Stomach smooth muscle (tissue), 2 donors: ENCODE data around the gene ACO2.

ENCODE experiments used
- H3K27ac ChIP-seq: one replicate; pipeline ENCODE4 v1.7.0; 2013; ENCODE audit warnings: mild to moderate bottlenecking, low read length, inconsistent platforms
- H3K27me3 ChIP-seq, 2 donors: one replicate each; pipeline ENCODE4 v1.7.0; 2013; ENCODE audit warnings: low read length in 2 of 2; ENCODE audit not compliant: insufficient read depth in 2 of 2, control insufficient read depth in 1 of 2
- H3K36me3 ChIP-seq, 2 donors: one replicate each; pipeline ENCODE4 v1.7.0; 2013; ENCODE audit warnings: low read length in 2 of 2; ENCODE audit not compliant: control insufficient read depth in 2 of 2, insufficient read depth in 2 of 2
- H3K4me1 ChIP-seq: one replicate; pipeline ENCODE4 v1.7.0; 2013; ENCODE audit warnings: low read length; ENCODE audit not compliant: control insufficient read depth, insufficient read depth
- H3K4me3 ChIP-seq, 2 donors: one replicate each; pipeline ENCODE4 v1.7.0; 2013; ENCODE audit warnings: low read length in 2 of 2
- H3K9ac ChIP-seq, 2 donors: one replicate each; pipeline ENCODE4 v1.7.0; 2013; ENCODE audit warnings: low read length in 2 of 2, mild to moderate bottlenecking in 1 of 2
- H3K9me3 ChIP-seq, 2 donors: one replicate each; pipeline ENCODE4 v1.7.0; 2013; ENCODE audit warnings: low read length in 2 of 2; ENCODE audit not compliant: control insufficient read depth in 2 of 2
- donor health status: healthy.
- donor health status: Pancreatic carcinoma.

Gene ACO2

DNA sequence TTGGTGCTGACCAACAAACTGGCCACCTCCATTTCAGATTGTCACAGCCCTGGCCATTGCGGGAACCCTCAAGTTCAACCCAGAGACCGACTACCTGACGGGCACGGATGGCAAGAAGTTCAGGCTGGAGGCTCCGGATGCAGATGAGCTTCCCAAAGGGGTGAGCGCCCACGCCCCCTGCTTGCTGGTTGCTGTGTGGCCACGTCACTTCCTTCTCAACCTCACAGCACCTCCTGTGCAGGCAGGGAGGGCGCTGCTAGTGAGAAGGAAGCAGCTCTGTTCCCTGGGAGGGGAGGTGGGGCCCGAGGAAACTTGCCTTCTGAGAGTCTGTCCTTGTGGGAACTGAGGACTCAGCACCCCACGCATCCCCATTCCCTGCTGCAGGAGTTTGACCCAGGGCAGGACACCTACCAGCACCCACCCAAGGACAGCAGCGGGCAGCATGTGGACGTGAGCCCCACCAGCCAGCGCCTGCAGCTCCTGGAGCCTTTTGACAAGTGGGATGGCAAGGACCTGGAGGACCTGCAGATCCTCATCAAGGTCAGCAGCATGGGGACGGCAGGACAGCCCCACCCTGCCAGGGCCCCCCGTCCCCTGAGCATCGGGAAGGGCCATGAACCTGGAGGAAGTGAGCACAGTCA is 56.0 kb downstream of the ACO2 start:
- Histone ChIP-seq H3K4me1 (peaks cover 47% of the 10 kb centered on the region), H3K9ac (peak overlapping the region in 1 of 2 donors; percentile 68), H3K27ac (peak overlapping the region; percentile 88), H3K4me3 (peak overlapping the region; percentile 7 to 44), H3K9me3 (no peaks in the 10 kb centered on the region), H3K36me3 (peaks cover 41 to 52% of the 10 kb centered on the region in 2 donors), H3K27me3 (no peaks in the 10 kb centered on the region)

DNA sequence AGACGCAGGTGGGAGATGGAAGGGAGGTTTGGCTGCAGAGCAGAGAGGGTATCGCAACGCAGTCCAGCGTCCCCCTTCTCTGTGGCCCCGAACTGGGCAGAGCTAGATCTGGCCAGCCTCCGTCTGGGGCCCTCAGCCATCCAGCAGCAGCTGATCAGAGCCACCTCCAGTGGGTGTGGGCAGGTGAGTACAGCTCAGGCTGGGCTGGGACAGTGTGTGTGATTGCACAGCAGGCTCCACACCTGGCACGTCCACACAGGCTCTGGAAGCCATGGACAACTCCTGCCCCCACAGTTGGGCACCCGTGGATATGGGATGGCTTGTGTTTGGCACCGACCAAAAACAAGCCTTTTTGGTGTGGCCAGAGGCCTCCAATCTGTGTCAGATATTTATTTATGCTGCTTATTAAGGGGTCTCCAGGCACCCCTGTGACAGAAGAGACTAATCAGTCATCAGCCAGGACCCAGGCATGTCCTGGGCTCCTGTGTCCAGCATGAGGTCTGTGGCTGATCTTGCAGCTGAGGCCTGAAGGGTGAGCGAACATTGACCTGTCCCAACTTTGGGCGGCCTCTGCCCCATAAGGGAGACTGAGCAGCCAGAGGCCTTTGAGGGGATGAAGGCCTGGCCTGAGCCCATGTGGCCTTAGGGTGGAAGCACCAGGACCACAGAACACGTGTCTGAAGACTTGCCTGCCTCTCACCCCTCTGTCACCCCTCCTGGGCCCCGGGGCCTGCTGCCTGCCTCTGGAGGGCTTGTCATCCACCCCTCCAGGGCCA is 56.7 kb downstream of the ACO2 start:
- Histone ChIP-seq H3K36me3 (peaks cover 42 to 56% of the 10 kb centered on the region in 2 donors), H3K9ac (peak overlapping the region; percentile 39 to 51)

DNA sequence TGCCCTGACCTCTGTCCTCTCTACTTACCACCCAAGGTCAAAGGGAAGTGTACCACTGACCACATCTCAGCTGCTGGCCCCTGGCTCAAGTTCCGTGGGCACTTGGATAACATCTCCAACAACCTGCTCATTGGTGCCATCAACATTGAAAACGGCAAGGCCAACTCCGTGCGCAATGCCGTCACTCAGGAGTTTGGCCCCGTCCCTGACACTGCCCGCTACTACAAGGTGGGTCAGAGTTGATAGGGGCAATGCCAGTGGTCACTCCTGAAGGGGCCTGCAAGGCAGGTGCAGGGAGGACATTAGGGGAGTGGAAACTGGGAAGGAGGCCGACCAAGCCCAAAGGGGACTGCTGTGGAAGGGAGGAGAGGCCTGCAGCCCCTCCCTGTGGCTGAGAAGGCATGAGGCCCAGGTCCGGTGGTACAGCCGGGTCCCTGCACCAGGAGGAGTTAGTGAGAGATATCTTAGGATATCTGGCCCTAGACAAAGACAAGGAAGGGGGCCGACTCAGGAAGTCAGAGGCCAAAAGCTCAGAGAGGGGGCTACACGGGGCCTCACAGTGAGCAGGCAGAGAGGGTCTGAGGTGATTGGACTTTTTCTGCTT is 57.4 kb downstream of the ACO2 start:
- Histone ChIP-seq H3K27ac (peak overlapping the region; percentile 88), H3K27me3 (no peaks in the 10 kb centered on the region), H3K4me1 (peaks cover 47% of the 10 kb centered on the region), H3K4me3 (no peak overlapping the region), H3K36me3 (peaks cover 45 to 58% of the 10 kb centered on the region in 2 donors), H3K9ac (peak overlapping the region; percentile 4 to 51), H3K9me3 (no peaks in the 10 kb centered on the region)

More for the DNA sequence above, 56.7 kb downstream of the ACO2 start:
- H3K4me1 ChIP-seq, result peaks cover 47% of the 10 kb centered on the region
- H3K4me3 ChIP-seq, result no peak overlapping the region
- no peaks in the 10 kb centered on the region for H3K9me3 ChIP-seq
- no peaks in the 10 kb centered on the region for H3K27me3 ChIP-seq
- H3K27ac ChIP-seq, result peak overlapping the region; percentile 88

DNA sequence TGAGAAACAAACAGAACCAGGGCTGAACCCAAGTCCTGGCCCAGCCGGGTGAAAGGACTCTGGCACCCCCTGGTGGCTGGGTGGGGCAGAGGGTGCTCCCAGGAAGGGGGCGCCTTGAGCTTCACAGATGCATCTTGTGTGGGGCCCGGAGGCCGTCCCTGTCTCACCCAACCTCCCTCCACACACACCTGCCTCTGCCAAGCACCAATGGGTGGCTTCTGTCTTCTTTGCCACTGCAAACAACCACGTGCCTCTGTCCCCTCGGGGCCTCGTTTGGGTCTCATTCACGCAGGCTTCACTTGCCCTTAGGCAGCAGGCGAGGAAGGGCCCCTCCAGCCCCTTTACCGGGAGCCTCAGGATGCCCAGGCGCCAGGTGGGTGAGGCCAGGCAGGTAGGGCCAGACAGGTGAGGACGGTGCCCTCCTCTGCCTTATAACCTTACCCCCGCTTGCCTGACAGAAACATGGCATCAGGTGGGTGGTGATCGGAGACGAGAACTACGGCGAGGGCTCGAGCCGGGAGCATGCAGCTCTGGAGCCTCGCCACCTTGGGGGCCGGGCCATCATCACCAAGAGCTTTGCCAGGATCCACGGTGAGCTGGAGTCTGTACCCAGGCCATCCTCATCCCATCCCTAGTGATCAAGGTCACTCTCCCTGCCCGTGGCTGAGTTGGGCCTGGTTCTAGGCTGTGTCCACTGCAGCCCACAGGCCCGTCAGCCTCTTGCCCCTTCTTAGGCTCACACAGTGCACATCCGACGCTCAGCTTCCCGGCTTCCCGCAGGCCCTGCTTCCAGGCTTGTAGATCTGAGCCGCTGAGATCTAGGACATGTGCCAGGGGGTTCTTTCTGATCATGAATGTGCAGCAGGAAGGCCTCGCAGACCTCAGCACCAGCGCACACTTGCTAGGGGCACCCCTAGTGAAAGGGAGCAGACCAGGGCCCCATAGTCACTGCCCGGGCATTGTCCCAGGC is 58.2 kb downstream of the ACO2 start:
- Histone ChIP-seq H3K4me1 (peaks cover 47% of the 10 kb centered on the region), H3K4me3 (no peak overlapping the region), H3K27ac (peak overlapping the region; percentile 88), H3K9ac (no peak overlapping the region), H3K27me3 (no peaks in the 10 kb centered on the region), H3K9me3 (no peaks in the 10 kb centered on the region), H3K36me3 (peaks cover 50 to 63% of the 10 kb centered on the region in 2 donors)

DNA sequence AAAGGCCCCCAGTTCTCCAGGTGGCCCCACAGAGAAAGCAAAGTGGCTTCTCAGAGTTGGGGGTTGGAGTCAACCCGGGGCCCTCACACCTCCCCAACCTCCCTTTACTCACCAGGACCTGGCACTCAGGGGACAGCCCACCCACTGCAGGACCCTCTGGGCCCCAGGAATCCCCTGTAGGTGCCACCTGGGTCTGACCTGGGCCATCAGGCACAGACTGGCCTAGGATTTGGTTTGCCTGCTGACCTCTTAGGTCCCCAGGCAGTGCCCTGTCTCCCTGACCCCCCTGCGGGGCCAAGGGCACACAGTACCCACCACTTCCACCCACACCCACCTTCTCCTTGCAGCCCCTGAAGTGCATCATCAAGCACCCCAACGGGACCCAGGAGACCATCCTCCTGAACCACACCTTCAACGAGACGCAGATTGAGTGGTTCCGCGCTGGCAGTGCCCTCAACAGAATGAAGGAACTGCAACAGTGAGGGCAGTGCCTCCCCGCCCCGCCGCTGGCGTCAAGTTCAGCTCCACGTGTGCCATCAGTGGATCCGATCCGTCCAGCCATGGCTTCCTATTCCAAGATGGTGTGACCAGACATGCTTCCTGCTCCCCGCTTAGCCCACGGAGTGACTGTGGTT is 59.3 kb downstream of the ACO2 start:
- peaks cover 45 to 60% of the 10 kb centered on the region in 2 donors for H3K36me3 ChIP-seq
- no peak overlapping the region for H3K27ac ChIP-seq
- H3K27me3 ChIP-seq, result no peaks in the 10 kb centered on the region
- no peak overlapping the region for H3K9ac ChIP-seq
- H3K4me1 ChIP-seq, result peaks cover 49% of the 10 kb centered on the region
- no peak overlapping the region for H3K4me3 ChIP-seq
- no peaks in the 10 kb centered on the region for H3K9me3 ChIP-seq

DNA sequence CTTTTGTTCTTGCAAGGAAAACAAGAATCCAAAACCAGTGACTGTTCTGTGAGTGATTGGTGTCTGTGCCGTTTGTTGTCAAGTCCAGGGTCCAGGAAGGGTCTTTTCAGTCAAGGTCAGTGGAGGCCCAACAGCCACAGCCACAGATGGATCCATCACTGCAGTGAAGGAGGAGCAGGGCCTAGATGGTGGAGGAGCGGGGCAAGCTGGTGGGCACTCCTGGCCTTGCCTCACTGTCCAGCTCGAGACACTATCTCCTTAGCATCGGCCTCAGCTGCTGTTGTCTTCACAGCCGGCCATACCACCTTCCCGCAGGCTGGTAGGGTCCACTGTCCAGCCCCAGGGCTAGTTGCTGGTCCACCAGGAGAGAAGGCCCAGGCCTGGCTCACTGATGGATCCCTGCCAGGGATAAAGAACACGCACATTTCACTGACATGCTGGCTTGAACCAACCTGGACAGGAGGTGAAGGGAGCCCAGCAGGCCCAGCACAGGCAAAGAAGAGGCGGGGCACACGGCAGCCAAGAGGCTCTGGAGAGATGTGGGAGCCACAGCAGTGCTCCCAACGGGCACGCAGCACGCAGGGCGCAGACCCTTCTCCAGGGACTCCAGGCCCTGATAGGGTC is 60.1 kb downstream of the ACO2 start:
- no peak overlapping the region for H3K27ac ChIP-seq
- H3K36me3 ChIP-seq, result peaks cover 42 to 60% of the 10 kb centered on the region in 2 donors
- H3K9ac ChIP-seq, result no peak overlapping the region
- H3K9me3 ChIP-seq, result no peaks in the 10 kb centered on the region
- no peak overlapping the region for H3K4me3 ChIP-seq
- no peaks in the 10 kb centered on the region for H3K27me3 ChIP-seq
- H3K4me1 ChIP-seq, result peaks cover 46% of the 10 kb centered on the region

DNA sequence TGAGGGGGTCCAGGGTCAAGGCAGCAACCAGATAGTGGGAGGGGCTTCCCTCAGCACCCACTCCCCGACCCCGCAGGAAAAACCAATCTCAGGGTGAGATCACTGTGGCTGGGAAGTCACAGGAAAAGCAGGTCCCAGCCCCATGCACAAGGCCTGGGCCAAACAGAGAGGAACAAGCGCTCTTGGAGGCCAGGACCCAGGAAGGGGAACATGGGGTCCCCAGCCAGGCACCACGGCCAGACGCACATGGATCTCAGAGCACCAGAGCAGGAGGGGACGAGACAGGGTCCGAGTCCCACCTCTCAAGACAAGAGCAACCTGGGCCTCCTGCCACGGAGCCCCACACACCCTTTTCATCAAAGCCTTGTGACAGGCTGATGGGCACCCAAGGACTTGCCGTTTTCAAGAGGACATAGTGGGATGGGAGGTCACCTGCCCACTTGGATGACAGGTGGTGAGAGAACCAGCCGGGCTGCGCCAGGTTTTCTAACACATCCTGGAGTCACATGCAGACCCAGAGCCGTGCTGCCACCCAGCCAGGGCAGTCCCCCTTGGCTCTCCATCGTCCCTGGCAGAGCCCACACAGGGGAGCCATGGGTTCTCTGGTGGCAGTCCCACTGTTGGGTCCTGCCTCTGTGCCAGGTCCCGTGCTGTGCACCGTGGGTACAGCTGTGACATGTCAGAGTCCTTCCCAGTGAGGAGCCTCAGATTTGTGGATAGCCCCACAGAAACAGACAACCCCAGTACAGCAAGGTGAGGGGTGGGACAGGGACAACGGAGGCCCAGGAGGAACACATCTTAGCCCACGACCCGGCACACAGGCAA is 62.2 kb downstream of the ACO2 start:
- Histone ChIP-seq H3K4me3 (no peak overlapping the region), H3K9ac (no peak overlapping the region), H3K27ac (peak overlapping the region; percentile 67), H3K9me3 (no peaks in the 10 kb centered on the region), H3K27me3 (no peaks in the 10 kb centered on the region), H3K36me3 (peaks cover 30 to 48% of the 10 kb centered on the region in 2 donors), H3K4me1 (peaks cover 28% of the 10 kb centered on the region)

DNA sequence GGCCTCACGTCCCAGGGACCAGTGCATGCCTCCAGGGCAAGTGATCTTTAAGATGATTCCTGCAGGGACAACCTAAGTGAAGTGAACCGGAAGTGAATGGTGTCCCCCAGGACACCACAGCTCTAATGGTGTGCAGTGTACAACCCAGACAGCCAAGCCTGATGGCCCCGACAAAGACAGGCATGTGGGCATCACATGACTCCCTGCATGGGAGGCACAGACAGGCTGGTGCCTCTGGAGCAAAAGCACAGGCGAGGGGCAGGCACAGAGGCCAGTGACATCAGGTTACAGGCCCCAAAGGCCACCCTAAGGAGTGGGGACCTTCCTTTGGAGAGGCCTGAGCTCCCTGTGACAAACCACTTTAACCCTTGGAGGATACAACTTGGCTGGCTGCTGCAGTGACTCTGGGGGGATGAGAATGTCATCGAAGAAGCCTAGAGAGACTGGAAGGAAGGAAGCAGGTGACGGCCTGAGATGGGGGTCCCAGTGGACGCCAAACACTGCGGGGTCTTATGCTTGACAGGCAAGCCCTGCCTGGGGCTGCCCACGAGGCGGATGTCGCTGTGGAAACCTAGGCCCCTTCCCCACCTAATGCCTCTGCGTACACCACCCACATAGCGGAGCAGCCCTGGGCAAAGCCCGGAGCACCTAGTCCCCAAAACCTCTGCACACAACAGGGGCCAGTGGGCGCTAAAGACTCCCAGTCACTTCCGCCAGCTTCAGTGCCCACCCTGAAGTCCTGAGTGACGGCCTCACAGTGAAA is 63.0 kb downstream of the ACO2 start:
- Histone ChIP-seq H3K4me3 (no peak overlapping the region), H3K4me1 (peaks cover 21% of the 10 kb centered on the region), H3K27ac (peak overlapping the region; percentile 67), H3K9me3 (no peaks in the 10 kb centered on the region), H3K36me3 (peaks cover 24 to 42% of the 10 kb centered on the region in 2 donors), H3K27me3 (no peaks in the 10 kb centered on the region), H3K9ac (peak overlapping the region in 1 of 2 donors; percentile 21)
